K562 (cell line): ENCODE data around the gene GPR25. TPM values are rescaled to one million over a fixed set of nuclear protein-coding genes. Genes with fewer than 3 reads are reported as not detected.

ENCODE experiments used
- ATAC-seq: fragments of 200-7000 bp; cut with Tn5 transposase; 3 replicates; pipeline ENCODE4 v1.9.1; 2020; ENCODE audit warnings: moderate library complexity
- BruUV-seq: library from RNA; stranded (reverse); fragments of 400-500 nt; replicated peaks from 2 replicates; lab custom pipeline; 2021; lab: Mats Ljungman, UMichigan
- CTCF ChIA-PET: fragments of 300-600 bp; formaldehyde crosslinking; extraction: SDS; loops from one replicate; lab custom pipeline; 2021; ENCODE audit warnings: low intra/inter-chr PET ratio; lab: Yijun Ruan, JAX
- POLR2A ChIA-PET: fragments of 300-600, 350-650 bp; sonication (Branson Sonifier 250); formaldehyde crosslinking; extraction: SDS; loops from one replicate; lab custom pipeline; 2021; ENCODE audit warnings: antibody characterized with exemption, inconsistent platforms; lab: Yijun Ruan, JAX
- DNase-seq, 4 experiments: peaks; one replicate each; pipeline versions ENCODE4 v3.0.0 to v3.0.0-alpha.2; 2011 to 2018; ENCODE audit warnings: low spot score in 3 of 4, mixed read lengths in 3 of 4; ENCODE audit errors: extremely low read depth in 1 of 4
- FAIRE-seq: peaks from 2 replicates; lab custom pipeline; 2011; peaks lifted over from hg19 to GRCh38; lab: Jason Lieb, UNC
- H2AFZ ChIP-seq: 2 replicates; pipeline ENCODE4 v1.6.0; 2011; ENCODE audit warnings: low read depth, low read length, control low read depth, inconsistent platforms
- H3K27ac ChIP-seq: fragments of 200-600 bp; 3 replicates; pipeline ENCODE4 v1.8.0; 2011; ENCODE audit warnings: low read depth, mild to moderate bottlenecking, control low read depth, inconsistent platforms, low read length, moderate library complexity, mixed read lengths; ENCODE audit errors: extremely low read depth
- H3K27me3 ChIP-seq, 2 experiments: fragments of 300-600 bp in 1 of 2; 2 replicates in 1 of 2; 3 replicates in 1 of 2; pipeline versions ENCODE4 v1.6.0 to v1.8.0; 2011; ENCODE audit warnings: inconsistent platforms in 2 of 2, low read length in 2 of 2, mild to moderate bottlenecking in 1 of 2, mixed read lengths in 1 of 2, moderate library complexity in 1 of 2; ENCODE audit not compliant: control insufficient read depth in 2 of 2, insufficient read depth in 2 of 2
- H3K36me3 ChIP-seq: fragments of 300-600 bp; 3 replicates; pipeline ENCODE4 v1.8.0; 2011; ENCODE audit warnings: mild to moderate bottlenecking, low read length, inconsistent platforms; ENCODE audit not compliant: control insufficient read depth, insufficient read depth
- H3K4me1 ChIP-seq, 2 experiments: fragments of 200-600 bp in 1 of 2; replicated peaks in 1 of 2; 2 replicates in 1 of 2; 3 replicates in 1 of 2; pipeline versions ENCODE4 v1.5.1 to v1.8.0; 2011; ENCODE audit warnings: inconsistent platforms in 2 of 2, low read length in 2 of 2, mild to moderate bottlenecking in 1 of 2, mixed read lengths in 1 of 2, moderate library complexity in 1 of 2; ENCODE audit not compliant: control insufficient read depth in 2 of 2, insufficient read depth in 2 of 2
- H3K4me2 ChIP-seq: 2 replicates; pipeline ENCODE4 v1.6.1; 2011; ENCODE audit warnings: low read length, control low read depth, inconsistent platforms, mixed read lengths; ENCODE audit not compliant: insufficient read depth
- H3K4me3 ChIP-seq: fragments of 200-600 bp; sonication (generic), shearing (Covaris generic); 2 replicates; pipeline ENCODE4 v1.5.1; 2016; ENCODE audit warnings: control low read depth, inconsistent platforms
- H3K79me2 ChIP-seq: fragments of 200-600 bp; 3 replicates; pipeline ENCODE4 v1.8.0; 2011; ENCODE audit warnings: low read length, inconsistent platforms; ENCODE audit not compliant: control insufficient read depth, insufficient read depth
- H3K9ac ChIP-seq, 2 experiments: 2 replicates each; pipeline versions ENCODE4 v1.6.0 to v1.6.1; 2011; ENCODE audit warnings: low read depth in 2 of 2, low read length in 2 of 2, control low read depth in 1 of 2, inconsistent platforms in 1 of 2, mild to moderate bottlenecking in 1 of 2, mixed read lengths in 1 of 2; ENCODE audit not compliant: insufficient read depth in 1 of 2
- H3K9me1 ChIP-seq: one replicate; pipeline ENCODE4 v1.6.0; 2011; ENCODE audit warnings: inconsistent platforms, mild to moderate bottlenecking, low read length, moderate library complexity; ENCODE audit not compliant: control insufficient read depth, insufficient read depth
- H3K9me3 ChIP-seq: replicated peaks from 2 replicates; pipeline ENCODE4 v1.5.1; 2011; ENCODE audit warnings: low read depth, low read length, inconsistent platforms; ENCODE audit not compliant: control insufficient read depth, insufficient read depth
- H4K20me1 ChIP-seq: replicated peaks from 2 replicates; pipeline ENCODE4 v1.6.1; 2011; ENCODE audit warnings: low read length, inconsistent platforms, mixed read lengths; ENCODE audit not compliant: control insufficient read depth, insufficient read depth
- CREB1 ChIP-seq, 2 experiments: sonication (generic) in 1 of 2; formaldehyde crosslinking in 1 of 2; IDR thresholded peaks; 2 replicates each; pipeline versions ENCODE4 v1.6.1 to v1.8.0; 2012 to 2022; ENCODE audit warnings: inconsistent platforms in 1 of 2, mild to moderate bottlenecking in 1 of 2, missing genetic modification reagents in 1 of 2, moderate library complexity in 1 of 2
- DIDO1 ChIP-seq: fragments of 450-650 bp; IDR thresholded peaks from 2 replicates; pipeline ENCODE4 v1.6.1; 2016; ENCODE audit warnings: low read depth, missing biosample characterization, missing genetic modification characterization
- FOXJ3 ChIP-seq: sonication (generic); formaldehyde crosslinking; IDR thresholded peaks from 2 replicates; pipeline ENCODE4 v1.4.0; 2020; ENCODE audit warnings: mild to moderate bottlenecking, missing genetic modification reagents
- HDAC1 ChIP-seq, 2 experiments: fragments of 450-650 bp; IDR thresholded peaks; 2 replicates each; pipeline ENCODE4 v1.6.1; 2016 to 2017; ENCODE audit warnings: inconsistent platforms in 1 of 2, mild to moderate bottlenecking in 1 of 2, moderate library complexity in 1 of 2
- ILK ChIP-seq: fragments of 450-650 bp; IDR thresholded peaks from 2 replicates; pipeline ENCODE4 v1.6.1; 2016; ENCODE audit warnings: missing genetic modification characterization, low read depth, mild to moderate bottlenecking, missing compliant biosample characterization, moderate library complexity, borderline replicate concordance
- JUND ChIP-seq, 2 experiments: IDR thresholded peaks; 2 replicates in 1 of 2; 3 replicates in 1 of 2; pipeline ENCODE4 v1.6.1; 2011; ENCODE audit warnings: borderline replicate concordance in 2 of 2, low read depth in 2 of 2, low read length in 2 of 2, improper control_type of control experiment in 1 of 2, missing biosample characterization in 1 of 2, missing genetic modification characterization in 1 of 2, missing genetic modification reagents in 1 of 2
- KLF6 ChIP-seq: fragments of 250-450 bp; sonication (Bioruptor Pico); IDR thresholded peaks from 2 replicates; pipeline ENCODE4 v1.4.0; 2020; ENCODE audit warnings: mild to moderate bottlenecking, moderate library complexity, borderline replicate concordance
- MCM3 ChIP-seq: fragments of 450-650 bp; IDR thresholded peaks from 2 replicates; pipeline ENCODE4 v1.6.1; 2016
- POLR2A ChIP-seq: fragments of 450-650 bp; conservative IDR thresholded peaks from 2 replicates; pipeline ENCODE4 v1.6.1; 2016
- SIRT6 ChIP-seq: IDR thresholded peaks from one replicate; pipeline ENCODE4 v1.6.1; 2012; ENCODE audit warnings: low read depth, mild to moderate bottlenecking, control low read depth, inconsistent platforms, low read length, moderate library complexity
- TAF1 ChIP-seq: IDR thresholded peaks from 2 replicates; pipeline ENCODE4 v1.6.1; 2011; ENCODE audit warnings: mild to moderate bottlenecking, low read length, moderate library complexity; ENCODE audit not compliant: insufficient read depth, control insufficient read depth, severe bottlenecking; ENCODE audit errors: extremely low read depth
- ZNF695 ChIP-seq: fragments of 450-650 bp; formaldehyde crosslinking; IDR thresholded peaks from 2 replicates; pipeline ENCODE4 v1.4.0; 2020; ENCODE audit warnings: mild to moderate bottlenecking, moderate library complexity
- WGBS: fragments of 100-300 bp; shearing (Covaris generic); methylation state at CpG from one replicate; pipeline ENCODE4 v1.1.6; 2016; ENCODE audit warnings: low coverage, mixed read lengths; ENCODE audit not compliant: insufficient coverage; ENCODE audit errors: missing lambda C conversion rate; 5-methylcytosine and 5-hydroxymethylcytosine counted together
- in situ Hi-C: fragments of 300-500 bp; cut with MboI; formaldehyde crosslinking; loops from 4 replicates; pipeline ENCODE4 v1.15.0; 2018; ENCODE audit warnings: inconsistent platforms, mixed read lengths
- intact Hi-C: fragments of 100-400 bp; cut with micrococcal nuclease; formaldehyde crosslinking; loops from 2 replicates; pipeline ENCODE4 v1.14.2; 2022
- polyA plus RNA-seq, 8 experiments: library from polyadenylated mRNA; depleted of rRNA in 4 of 8; stranded (reverse) in 5 of 8; unstranded in 3 of 8; fragments of >200 nt; fragmentation: Nextera tagmentation in 2 of 8; fragmentation: Illumina TruSeq in 1 of 8; extraction: Ambion mirVana in 2 of 8; extraction: Trizol in 1 of 8; gene quantifications; 2 replicates each; pipeline versions ENCODE4 v1.2.1 to v1.2.3, GENCODE V29; 2011 to 2014; ENCODE audit warnings: inconsistent platforms in 1 of 8, missing spikeins in 1 of 8
- total RNA-seq, 7 experiments: library from RNA; depleted of rRNA in 6 of 7; stranded (reverse); fragments of >200 nt in 6 of 7; fragmentation: Illumina TruSeq in 2 of 7; extraction: Trizol in 2 of 7; gene quantifications; 2 replicates each; pipeline versions ENCODE4 v1.2.1 to v1.2.3, GENCODE V29; 2011 to 2021; ENCODE audit warnings: low replicate concordance in 1 of 7
- TF ChIP-seq, protein P1 (sequence below): fragments of 450-650 bp; formaldehyde crosslinking; IDR thresholded peaks from 2 replicates; pipeline ENCODE4 v1.4.0; 2020; ENCODE audit warnings: mild to moderate bottlenecking, moderate library complexity
- TF ChIP-seq, protein P2 (sequence below): fragments of 250-450 bp; sonication (Bioruptor Pico); IDR thresholded peaks from 2 replicates; pipeline ENCODE4 v1.8.0; 2021; ENCODE audit warnings: moderate library complexity, mild to moderate bottlenecking, inconsistent platforms
- TF ChIP-seq, protein P3 (sequence below): fragments of 450-650 bp; IDR thresholded peaks from 2 replicates; pipeline ENCODE4 v1.6.1; 2016
- TF ChIP-seq, protein P4 (sequence below): sonication (generic); formaldehyde crosslinking; IDR thresholded peaks from 2 replicates; pipeline ENCODE4 v1.8.0; 2022; ENCODE audit warnings: missing genetic modification reagents, mild to moderate bottlenecking, moderate library complexity, borderline replicate concordance

The GPR25 gene
- total and polyA plus RNA-seq, 9 of the 15 experiments (the other 6 are each of a cell fraction or from before 2014, with no cell fraction given) = not detected

DNA sequence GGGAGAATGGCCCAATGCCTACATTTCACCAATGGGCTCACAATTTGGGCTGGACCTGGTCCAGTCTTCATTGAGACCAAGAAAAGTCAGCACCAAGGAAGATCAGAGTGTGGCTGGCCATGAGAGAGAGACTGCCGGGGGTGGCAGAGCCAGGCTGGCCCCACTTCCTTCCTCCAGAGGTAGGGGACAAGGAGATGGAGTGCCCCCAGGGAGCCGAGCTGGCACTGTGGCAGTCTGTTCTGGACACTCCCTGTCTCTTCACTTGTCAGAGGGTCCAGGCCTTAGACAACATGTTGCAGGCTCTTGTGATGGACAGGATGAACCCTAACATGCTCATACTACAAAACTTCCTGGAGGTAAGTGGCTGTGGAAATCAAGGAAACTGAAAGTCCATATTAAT, 49.6 kb downstream of the GPR25 start:
- peak; percentile 26 for FAIRE-seq
- no peaks in the 10 kb centered on the region for H3K9me3 ChIP-seq
- WGBS = 6% methylated on average over 2 of the region's 2 CpGs
- no peaks in the 10 kb centered on the region for H3K9me1 ChIP-seq
- H3K4me1 ChIP-seq = no peaks in the 10 kb centered on the region
- H3K36me3 ChIP-seq = no peaks in the 10 kb centered on the region
- no peak overlapping the region for H3K9ac ChIP-seq
- in situ Hi-C loops = no loop called here
- no peaks in the 10 kb centered on the region for H3K79me2 ChIP-seq
- H3K4me3 ChIP-seq = no peak overlapping the region
- H2AFZ ChIP-seq = no peak overlapping the region
- peak in 1 of 4 experiments; percentile 6 for DNase-seq
- CTCF ChIA-PET = no interaction called here
- POLR2A ChIA-PET = no interaction called here
- no peak overlapping the region for H3K27ac ChIP-seq
- no peak for ATAC-seq
- H3K27me3 ChIP-seq = peaks cover 21 to 52% of the 10 kb centered on the region in 2 experiments
- peaks cover 7% of the 10 kb centered on the region; the same call in 1 of the 2 replicates for H4K20me1 ChIP-seq
- intact Hi-C loops = no loop called here
- BruUV-seq = no TSS peak
- H3K4me2 ChIP-seq = no peak overlapping the region
- TF ChIP-seq TAF1 (no peak), ILK (no peak), JUND (IDR thresholded peaks at IDR 0.05; ENCODE audit: borderline replicate concordance, low read depth, low read length) (no peak), JUND (tag; IDR thresholded peaks at IDR 0.05; ENCODE audit: borderline replicate concordance, low read depth, low read length) (no peak), DIDO1 (no peak), CREB1 (IDR thresholded peaks at IDR 0.05) (no peak), CREB1 (CRISPR knock-in tag; IDR thresholded peaks at IDR 0.05) (no peak), ZNF695 (CRISPR knock-in tag) (no peak), FOXJ3 (no peak), MCM3 (no peak), HDAC1 (IDR thresholded peaks at IDR 0.05) (no peak), POLR2A (no peak), KLF6 (CRISPR knock-in tag) (no peak), SIRT6 (no peak)
- TF ChIP-seq, protein P1, sequence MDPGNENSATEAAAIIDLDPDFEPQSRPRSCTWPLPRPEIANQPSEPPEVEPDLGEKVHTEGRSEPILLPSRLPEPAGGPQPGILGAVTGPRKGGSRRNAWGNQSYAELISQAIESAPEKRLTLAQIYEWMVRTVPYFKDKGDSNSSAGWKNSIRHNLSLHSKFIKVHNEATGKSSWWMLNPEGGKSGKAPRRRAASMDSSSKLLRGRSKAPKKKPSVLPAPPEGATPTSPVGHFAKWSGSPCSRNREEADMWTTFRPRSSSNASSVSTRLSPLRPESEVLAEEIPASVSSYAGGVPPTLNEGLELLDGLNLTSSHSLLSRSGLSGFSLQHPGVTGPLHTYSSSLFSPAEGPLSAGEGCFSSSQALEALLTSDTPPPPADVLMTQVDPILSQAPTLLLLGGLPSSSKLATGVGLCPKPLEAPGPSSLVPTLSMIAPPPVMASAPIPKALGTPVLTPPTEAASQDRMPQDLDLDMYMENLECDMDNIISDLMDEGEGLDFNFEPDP (CRISPR knock-in tag) = no peak
- TF ChIP-seq, protein P2, sequence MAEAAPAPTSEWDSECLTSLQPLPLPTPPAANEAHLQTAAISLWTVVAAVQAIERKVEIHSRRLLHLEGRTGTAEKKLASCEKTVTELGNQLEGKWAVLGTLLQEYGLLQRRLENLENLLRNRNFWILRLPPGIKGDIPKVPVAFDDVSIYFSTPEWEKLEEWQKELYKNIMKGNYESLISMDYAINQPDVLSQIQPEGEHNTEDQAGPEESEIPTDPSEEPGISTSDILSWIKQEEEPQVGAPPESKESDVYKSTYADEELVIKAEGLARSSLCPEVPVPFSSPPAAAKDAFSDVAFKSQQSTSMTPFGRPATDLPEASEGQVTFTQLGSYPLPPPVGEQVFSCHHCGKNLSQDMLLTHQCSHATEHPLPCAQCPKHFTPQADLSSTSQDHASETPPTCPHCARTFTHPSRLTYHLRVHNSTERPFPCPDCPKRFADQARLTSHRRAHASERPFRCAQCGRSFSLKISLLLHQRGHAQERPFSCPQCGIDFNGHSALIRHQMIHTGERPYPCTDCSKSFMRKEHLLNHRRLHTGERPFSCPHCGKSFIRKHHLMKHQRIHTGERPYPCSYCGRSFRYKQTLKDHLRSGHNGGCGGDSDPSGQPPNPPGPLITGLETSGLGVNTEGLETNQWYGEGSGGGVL = no peak
- TF ChIP-seq, protein P3, sequence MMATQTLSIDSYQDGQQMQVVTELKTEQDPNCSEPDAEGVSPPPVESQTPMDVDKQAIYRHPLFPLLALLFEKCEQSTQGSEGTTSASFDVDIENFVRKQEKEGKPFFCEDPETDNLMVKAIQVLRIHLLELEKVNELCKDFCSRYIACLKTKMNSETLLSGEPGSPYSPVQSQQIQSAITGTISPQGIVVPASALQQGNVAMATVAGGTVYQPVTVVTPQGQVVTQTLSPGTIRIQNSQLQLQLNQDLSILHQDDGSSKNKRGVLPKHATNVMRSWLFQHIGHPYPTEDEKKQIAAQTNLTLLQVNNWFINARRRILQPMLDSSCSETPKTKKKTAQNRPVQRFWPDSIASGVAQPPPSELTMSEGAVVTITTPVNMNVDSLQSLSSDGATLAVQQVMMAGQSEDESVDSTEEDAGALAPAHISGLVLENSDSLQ = no peak
- TF ChIP-seq, protein P4, sequence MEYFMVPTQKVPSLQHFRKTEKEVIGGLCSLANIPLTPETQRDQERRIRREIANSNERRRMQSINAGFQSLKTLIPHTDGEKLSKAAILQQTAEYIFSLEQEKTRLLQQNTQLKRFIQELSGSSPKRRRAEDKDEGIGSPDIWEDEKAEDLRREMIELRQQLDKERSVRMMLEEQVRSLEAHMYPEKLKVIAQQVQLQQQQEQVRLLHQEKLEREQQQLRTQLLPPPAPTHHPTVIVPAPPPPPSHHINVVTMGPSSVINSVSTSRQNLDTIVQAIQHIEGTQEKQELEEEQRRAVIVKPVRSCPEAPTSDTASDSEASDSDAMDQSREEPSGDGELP (CRISPR knock-in tag) = no peak
